Activated CD4-positive, alpha-beta T cell treated with anti-CD3 and anti-CD28 coated beads, Interleukin-2, amount 50 U/mL, for 24 hours (primary cell): Measurements from ENCODE around the gene TMEM252.

Source experiments
- DNase-seq, 2 donors: peaks; one replicate each; pipeline ENCODE4 v3.0.0-alpha.2; 2020; ENCODE audit warnings: low read depth in 1 of 2, low spot score in 1 of 2

TMEM252 gene

GRCh38 chr9:68500457-68501381, 40.0 kb downstream of the TMEM252 start:
- DNase-seq = no peak

- DNase-seq = no peak
Observed at GRCh38 chr9:68498816-68499215, 41.9 kb downstream of the TMEM252 start.

GRCh38 chr9:68497629-68498028, 43.1 kb downstream of the TMEM252 start:
- no peak for DNase-seq

GRCh38 chr9:68496356-68496755, 44.3 kb downstream of the TMEM252 start:
- DNase-seq = no peak

GRCh38 chr9:68495247-68495646, 45.4 kb downstream of the TMEM252 start:
- no peak for DNase-seq

GRCh38 chr9:68493958-68494577, 46.6 kb downstream of the TMEM252 start:
- no peak for DNase-seq

- no peak for DNase-seq
Observed at GRCh38 chr9:68493541-68493940, 47.1 kb downstream of the TMEM252 start.

GRCh38 chr9:68492806-68493205, 47.9 kb downstream of the TMEM252 start:
- no peak for DNase-seq

GRCh38 chr9:68489646-68490045, 51.0 kb downstream of the TMEM252 start:
- DNase-seq = no peak

- no peak for DNase-seq
Observed at GRCh38 chr9:68488126-68488525, 52.6 kb downstream of the TMEM252 start.
